Neutrophil (primary cell): ENCODE results near the gene GBF1.

Experiments used
- H3K27ac ChIP-seq: fragments of 200-600 bp; sonication (generic); 2 replicates; pipeline ENCODE4 v1.5.1; 2016; ENCODE audit warnings: mild to moderate bottlenecking, moderate library complexity
- H3K27me3 ChIP-seq: fragments of 200-600 bp; sonication (generic); 2 replicates; pipeline ENCODE4 v1.6.0; 2016; ENCODE audit warnings: mild to moderate bottlenecking
- H3K36me3 ChIP-seq: fragments of 200-600 bp; sonication (generic); 2 replicates; pipeline ENCODE4 v1.5.1; 2017
- H3K4me1 ChIP-seq, 2 experiments: fragments of 200-600 bp in 1 of 2; sonication (generic) in 1 of 2; 1 replicate in 1 of 2; 2 replicates in 1 of 2; pipeline versions ENCODE4 v1.5.1 to v1.6.1; 2013 to 2016; ENCODE audit warnings: low read depth in 1 of 2, low read length in 1 of 2, mild to moderate bottlenecking in 1 of 2, moderate library complexity in 1 of 2; ENCODE audit not compliant: control insufficient read depth in 1 of 2, insufficient read depth in 1 of 2
- H3K4me3 ChIP-seq, 2 experiments: fragments of 200-600 bp in 1 of 2; sonication (generic) in 1 of 2; 1 replicate in 1 of 2; 2 replicates in 1 of 2; pipeline ENCODE4 v1.5.1; 2013 to 2016; ENCODE audit warnings: low read depth in 1 of 2, low read length in 1 of 2, mild to moderate bottlenecking in 1 of 2, moderate library complexity in 1 of 2
- H3K9me3 ChIP-seq: fragments of 200-600 bp; sonication (generic); 2 replicates; pipeline ENCODE4 v1.5.1; 2016
- CTCF ChIP-seq: fragments of 200-600 bp; sonication (generic); IDR thresholded peaks from 2 replicates; pipeline ENCODE4 v1.5.1; 2016; ENCODE audit warnings: antibody characterized with exemption

Gene GBF1

GRCh38 chr10:102254426-102254825 lies 9.1 kb downstream of the GBF1 start:
- Histone ChIP-seq H3K4me1 (no peaks in the 10 kb centered on the region), H3K4me3 (no peak overlapping the region), H3K36me3 (peaks cover 7% of the 10 kb centered on the region), H3K27me3 (no peaks in the 10 kb centered on the region), H3K9me3 (no peaks in the 10 kb centered on the region), H3K27ac (no peak overlapping the region)
- TF ChIP-seq CTCF, result no peak

- Histone ChIP-seq H3K4me3 (no peak overlapping the region), H3K4me1 (no peaks in the 10 kb centered on the region), H3K27ac (no peak overlapping the region), H3K9me3 (no peaks in the 10 kb centered on the region), H3K36me3 (peaks cover 17% of the 10 kb centered on the region), H3K27me3 (no peaks in the 10 kb centered on the region)
- TF ChIP-seq CTCF, result no peak
These were observed 10.1 kb downstream of the GBF1 start for GRCh38 chr10:102255404-102255803.

- H3K27me3 ChIP-seq, result no peaks in the 10 kb centered on the region
- no peaks in the 10 kb centered on the region for H3K9me3 ChIP-seq
- peaks cover 42% of the 10 kb centered on the region for H3K36me3 ChIP-seq
- no peak for TF ChIP-seq CTCF
- H3K4me1 ChIP-seq, result no peaks in the 10 kb centered on the region
- H3K27ac ChIP-seq, result no peak overlapping the region
- no peak overlapping the region for H3K4me3 ChIP-seq
These were observed 15.9 kb downstream of the GBF1 start for GRCh38 chr10:102261196-102261595.

- no peak for TF ChIP-seq CTCF
- Histone ChIP-seq H3K36me3 (peaks cover 42% of the 10 kb centered on the region), H3K27ac (no peak overlapping the region), H3K27me3 (no peaks in the 10 kb centered on the region), H3K4me3 (no peak overlapping the region), H3K4me1 (no peaks in the 10 kb centered on the region), H3K9me3 (no peaks in the 10 kb centered on the region)
These were observed 16.5 kb downstream of the GBF1 start for GRCh38 chr10:102261842-102262241.

- TF ChIP-seq CTCF, result no peak
- Histone ChIP-seq H3K4me3 (no peak overlapping the region), H3K27ac (no peak overlapping the region), H3K4me1 (no peaks in the 10 kb centered on the region), H3K9me3 (no peaks in the 10 kb centered on the region), H3K27me3 (no peaks in the 10 kb centered on the region), H3K36me3 (peaks cover 48% of the 10 kb centered on the region)
These were observed 17.5 kb downstream of the GBF1 start for GRCh38 chr10:102262744-102263370.
